OCI-LY7 (cell line): ENCODE data around the gene HDAC9.

Source experiments
- EZH2phosphoT487 ChIP-seq: fragments of 200-600 bp; sonication (generic); IDR thresholded peaks from 2 replicates; pipeline ENCODE4 v1.6.1; 2018; ENCODE audit warnings: low read depth, borderline replicate concordance, mild to moderate bottlenecking, mixed run types, antibody characterized with exemption, low read length, moderate library complexity, mixed read lengths
- TF ChIP-seq, protein P1 (sequence below): fragments of 200-600 bp; sonication (generic); conservative IDR thresholded peaks from 2 replicates; pipeline ENCODE4 v1.5.1; 2014; ENCODE audit warnings: mild to moderate bottlenecking, antibody characterized with exemption, low read length, moderate library complexity, mixed read lengths

DNA sequence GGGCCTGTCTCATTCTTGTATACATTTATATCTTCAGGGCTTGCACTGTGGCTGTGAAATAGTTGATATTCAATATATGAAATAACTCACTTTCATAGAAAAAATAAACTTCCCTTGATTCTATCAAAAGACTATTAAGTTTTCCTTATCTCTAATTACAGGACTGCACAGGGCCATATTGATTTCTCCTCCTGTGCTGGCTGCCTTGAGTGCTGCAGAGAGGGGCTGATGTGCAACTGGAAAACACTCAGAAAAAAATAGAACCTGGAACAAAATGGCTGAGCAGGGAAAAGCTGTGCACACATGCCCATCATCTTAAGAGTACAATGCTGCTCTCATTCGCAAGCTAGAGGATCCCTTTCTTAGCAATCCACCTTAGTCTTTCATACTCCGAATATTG lies 5.9 kb upstream of the HDAC9 start:
- TF ChIP-seq EZH2phosphoT487, result no peak
- TF ChIP-seq, protein P1, sequence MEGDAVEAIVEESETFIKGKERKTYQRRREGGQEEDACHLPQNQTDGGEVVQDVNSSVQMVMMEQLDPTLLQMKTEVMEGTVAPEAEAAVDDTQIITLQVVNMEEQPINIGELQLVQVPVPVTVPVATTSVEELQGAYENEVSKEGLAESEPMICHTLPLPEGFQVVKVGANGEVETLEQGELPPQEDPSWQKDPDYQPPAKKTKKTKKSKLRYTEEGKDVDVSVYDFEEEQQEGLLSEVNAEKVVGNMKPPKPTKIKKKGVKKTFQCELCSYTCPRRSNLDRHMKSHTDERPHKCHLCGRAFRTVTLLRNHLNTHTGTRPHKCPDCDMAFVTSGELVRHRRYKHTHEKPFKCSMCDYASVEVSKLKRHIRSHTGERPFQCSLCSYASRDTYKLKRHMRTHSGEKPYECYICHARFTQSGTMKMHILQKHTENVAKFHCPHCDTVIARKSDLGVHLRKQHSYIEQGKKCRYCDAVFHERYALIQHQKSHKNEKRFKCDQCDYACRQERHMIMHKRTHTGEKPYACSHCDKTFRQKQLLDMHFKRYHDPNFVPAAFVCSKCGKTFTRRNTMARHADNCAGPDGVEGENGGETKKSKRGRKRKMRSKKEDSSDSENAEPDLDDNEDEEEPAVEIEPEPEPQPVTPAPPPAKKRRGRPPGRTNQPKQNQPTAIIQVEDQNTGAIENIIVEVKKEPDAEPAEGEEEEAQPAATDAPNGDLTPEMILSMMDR, result no peak
